HL-60 (cell line): ENCODE measurements around the gene PAX1.

Source experiments
- GABPA ChIP-seq: IDR thresholded peaks from 2 replicates; pipeline ENCODE4 v1.6.1; 2012; ENCODE audit warnings: low read depth
- POLR2AphosphoS5 ChIP-seq: IDR thresholded peaks from 2 replicates; pipeline ENCODE4 v1.6.1; 2012; ENCODE audit warnings: low read depth
- TF ChIP-seq, protein P1 (sequence below): IDR thresholded peaks from one replicate; pipeline ENCODE4 v1.5.1; 2011; ENCODE audit warnings: low read length, control low read depth, inconsistent platforms; ENCODE audit not compliant: insufficient read depth
- TF ChIP-seq, protein P2 (sequence below): IDR thresholded peaks from 2 replicates; pipeline ENCODE4 v1.6.1; 2012; ENCODE audit warnings: low read depth; ENCODE audit not compliant: insufficient replicate concordance

DNA sequence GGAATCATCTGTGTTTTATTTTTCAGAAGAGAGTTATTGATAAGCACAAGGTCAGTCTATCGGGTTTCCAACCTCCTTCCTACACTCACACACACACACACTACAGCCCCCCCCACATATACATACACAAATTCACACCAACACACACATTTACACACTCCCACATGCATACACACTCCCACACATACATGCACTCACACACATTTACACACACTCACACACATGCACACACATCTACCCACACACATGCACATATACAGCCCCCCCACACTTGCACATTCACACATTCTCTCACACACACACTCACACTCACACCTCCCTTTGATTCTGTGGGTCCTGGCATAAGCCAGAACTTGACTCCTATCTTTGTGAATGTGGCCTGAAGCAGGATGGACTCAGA lies 34.5 kb upstream of the PAX1 start:
- TF ChIP-seq, protein P1, sequence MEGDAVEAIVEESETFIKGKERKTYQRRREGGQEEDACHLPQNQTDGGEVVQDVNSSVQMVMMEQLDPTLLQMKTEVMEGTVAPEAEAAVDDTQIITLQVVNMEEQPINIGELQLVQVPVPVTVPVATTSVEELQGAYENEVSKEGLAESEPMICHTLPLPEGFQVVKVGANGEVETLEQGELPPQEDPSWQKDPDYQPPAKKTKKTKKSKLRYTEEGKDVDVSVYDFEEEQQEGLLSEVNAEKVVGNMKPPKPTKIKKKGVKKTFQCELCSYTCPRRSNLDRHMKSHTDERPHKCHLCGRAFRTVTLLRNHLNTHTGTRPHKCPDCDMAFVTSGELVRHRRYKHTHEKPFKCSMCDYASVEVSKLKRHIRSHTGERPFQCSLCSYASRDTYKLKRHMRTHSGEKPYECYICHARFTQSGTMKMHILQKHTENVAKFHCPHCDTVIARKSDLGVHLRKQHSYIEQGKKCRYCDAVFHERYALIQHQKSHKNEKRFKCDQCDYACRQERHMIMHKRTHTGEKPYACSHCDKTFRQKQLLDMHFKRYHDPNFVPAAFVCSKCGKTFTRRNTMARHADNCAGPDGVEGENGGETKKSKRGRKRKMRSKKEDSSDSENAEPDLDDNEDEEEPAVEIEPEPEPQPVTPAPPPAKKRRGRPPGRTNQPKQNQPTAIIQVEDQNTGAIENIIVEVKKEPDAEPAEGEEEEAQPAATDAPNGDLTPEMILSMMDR = no peak
- TF ChIP-seq, protein P2, sequence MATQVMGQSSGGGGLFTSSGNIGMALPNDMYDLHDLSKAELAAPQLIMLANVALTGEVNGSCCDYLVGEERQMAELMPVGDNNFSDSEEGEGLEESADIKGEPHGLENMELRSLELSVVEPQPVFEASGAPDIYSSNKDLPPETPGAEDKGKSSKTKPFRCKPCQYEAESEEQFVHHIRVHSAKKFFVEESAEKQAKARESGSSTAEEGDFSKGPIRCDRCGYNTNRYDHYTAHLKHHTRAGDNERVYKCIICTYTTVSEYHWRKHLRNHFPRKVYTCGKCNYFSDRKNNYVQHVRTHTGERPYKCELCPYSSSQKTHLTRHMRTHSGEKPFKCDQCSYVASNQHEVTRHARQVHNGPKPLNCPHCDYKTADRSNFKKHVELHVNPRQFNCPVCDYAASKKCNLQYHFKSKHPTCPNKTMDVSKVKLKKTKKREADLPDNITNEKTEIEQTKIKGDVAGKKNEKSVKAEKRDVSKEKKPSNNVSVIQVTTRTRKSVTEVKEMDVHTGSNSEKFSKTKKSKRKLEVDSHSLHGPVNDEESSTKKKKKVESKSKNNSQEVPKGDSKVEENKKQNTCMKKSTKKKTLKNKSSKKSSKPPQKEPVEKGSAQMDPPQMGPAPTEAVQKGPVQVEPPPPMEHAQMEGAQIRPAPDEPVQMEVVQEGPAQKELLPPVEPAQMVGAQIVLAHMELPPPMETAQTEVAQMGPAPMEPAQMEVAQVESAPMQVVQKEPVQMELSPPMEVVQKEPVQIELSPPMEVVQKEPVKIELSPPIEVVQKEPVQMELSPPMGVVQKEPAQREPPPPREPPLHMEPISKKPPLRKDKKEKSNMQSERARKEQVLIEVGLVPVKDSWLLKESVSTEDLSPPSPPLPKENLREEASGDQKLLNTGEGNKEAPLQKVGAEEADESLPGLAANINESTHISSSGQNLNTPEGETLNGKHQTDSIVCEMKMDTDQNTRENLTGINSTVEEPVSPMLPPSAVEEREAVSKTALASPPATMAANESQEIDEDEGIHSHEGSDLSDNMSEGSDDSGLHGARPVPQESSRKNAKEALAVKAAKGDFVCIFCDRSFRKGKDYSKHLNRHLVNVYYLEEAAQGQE = no peak
- no peak for TF ChIP-seq GABPA
- TF ChIP-seq POLR2AphosphoS5 = no peak
